GM18861 (cell line): Measurements from ENCODE around the gene ADAD2.

ENCODE experiments used
- ATAC-seq: cut with Tn5 transposase; IDR thresholded peaks from one replicate; pipeline ENCODE4 v1.9.1; 2021; ENCODE audit not compliant: unreplicated experiment

Gene ADAD2

GRCh38 chr16:84244728-84245127, 53.8 kb downstream of the ADAD2 start:
- no peak for ATAC-seq

GRCh38 chr16:84245956-84246678, 55.2 kb downstream of the ADAD2 start:
- no peak for ATAC-seq

GRCh38 chr16:84246679-84247077, 55.7 kb downstream of the ADAD2 start:
- no peak for ATAC-seq
